ENCODE measurements around the gene OR8A1.
"Not testable (repeated sequence)": the region's sequence is repeated elsewhere in the genome, so short reads cannot be mapped to it uniquely, and the experiment has no call there.

OR8A1 gene

GRCh38 chr11:124586238-124586860, 16.6 kb downstream of the OR8A1 start:
- peak; percentile 79 for TF ChIP-seq CTCF (conservative IDR thresholded peaks at IDR 0.05; ENCODE audit: low read depth, low read length)
- DNase-seq (ENCODE audit: low read depth): peak; percentile 5
- H3K4me3 ChIP-seq (ENCODE audit: low read length): no peak overlapping the region

- DNase-seq (ENCODE audit: low read depth): no peak
- TF ChIP-seq CTCF (conservative IDR thresholded peaks at IDR 0.05; ENCODE audit: low read depth, low read length): no peak
- no peak overlapping the region for H3K4me3 ChIP-seq (ENCODE audit: low read length)
Observed at GRCh38 chr11:124591430-124591829, 21.6 kb downstream of the OR8A1 start.

GRCh38 chr11:124592627-124593026, 22.8 kb downstream of the OR8A1 start:
- TF ChIP-seq CTCF (conservative IDR thresholded peaks at IDR 0.05; ENCODE audit: low read depth, low read length): no peak
- H3K4me3 ChIP-seq (ENCODE audit: low read length): no peak overlapping the region
- DNase-seq (ENCODE audit: low read depth): no peak

GRCh38 chr11:124595302-124595701, 25.5 kb downstream of the OR8A1 start:
- DNase-seq (ENCODE audit: low read depth): no peak
- no peak for TF ChIP-seq CTCF (conservative IDR thresholded peaks at IDR 0.05; ENCODE audit: low read depth, low read length)
- no peak overlapping the region for H3K4me3 ChIP-seq (ENCODE audit: low read length)

GRCh38 chr11:124597626-124598025, 27.8 kb downstream of the OR8A1 start:
- no peak for DNase-seq (ENCODE audit: low read depth)
- no peak for TF ChIP-seq CTCF (conservative IDR thresholded peaks at IDR 0.05; ENCODE audit: low read depth, low read length)
- H3K4me3 ChIP-seq (ENCODE audit: low read length): no peak overlapping the region

- H3K4me3 ChIP-seq (ENCODE audit: low read length): no peak overlapping the region
- TF ChIP-seq CTCF (conservative IDR thresholded peaks at IDR 0.05; ENCODE audit: low read depth, low read length): no peak
- no peak for DNase-seq (ENCODE audit: low read depth)
Observed at GRCh38 chr11:124600621-124601320, 31.0 kb downstream of the OR8A1 start.

- no peak for DNase-seq (ENCODE audit: low read depth)
- no peak overlapping the region for H3K4me3 ChIP-seq (ENCODE audit: low read length)
- TF ChIP-seq CTCF (conservative IDR thresholded peaks at IDR 0.05; ENCODE audit: low read depth, low read length): no peak
Observed at GRCh38 chr11:124602193-124602592, 32.4 kb downstream of the OR8A1 start.

- H3K4me3 ChIP-seq (ENCODE audit: low read length); DNase-seq (ENCODE audit: low read depth): not testable (repeated sequence)
Observed at GRCh38 chr11:124602723-124603122, 32.9 kb downstream of the OR8A1 start.
